Kidney glomerular epithelial cell (primary cell): ENCODE measurements around the gene ADAMTS17.
A peak's percentile ranks its signal among the peaks of the same experiment; 100 is the strongest.

Experiments
- DNase-seq: peaks from one replicate; lab custom pipeline; 2025; lab: John Stamatoyannopoulos, UW

The ADAMTS17 gene

GRCh38 chr15:100049936-100050876 lies 291.6 kb downstream of the ADAMTS17 start:
- DNase-seq, result no peak

DNA sequence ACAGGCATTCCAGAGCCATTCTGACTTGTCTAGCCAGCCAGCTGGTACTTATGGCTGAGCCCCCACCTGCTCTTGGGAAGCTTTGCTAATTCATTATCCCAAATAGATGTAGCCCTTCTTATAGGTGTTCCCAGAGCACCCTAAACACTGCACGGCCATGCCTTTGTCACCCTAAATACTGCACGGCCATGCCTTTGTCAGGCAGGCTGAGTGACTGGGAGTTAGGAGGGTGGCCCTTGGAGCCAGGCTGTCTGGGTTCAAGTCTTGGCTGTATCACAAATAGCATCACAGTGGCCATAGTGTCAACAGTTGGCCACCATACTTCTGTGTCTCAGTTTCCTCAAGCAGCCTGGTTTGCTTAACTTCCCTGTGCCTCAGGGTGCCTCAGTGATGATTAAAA lies 292.3 kb downstream of the ADAMTS17 start:
- no peak for DNase-seq

DNA sequence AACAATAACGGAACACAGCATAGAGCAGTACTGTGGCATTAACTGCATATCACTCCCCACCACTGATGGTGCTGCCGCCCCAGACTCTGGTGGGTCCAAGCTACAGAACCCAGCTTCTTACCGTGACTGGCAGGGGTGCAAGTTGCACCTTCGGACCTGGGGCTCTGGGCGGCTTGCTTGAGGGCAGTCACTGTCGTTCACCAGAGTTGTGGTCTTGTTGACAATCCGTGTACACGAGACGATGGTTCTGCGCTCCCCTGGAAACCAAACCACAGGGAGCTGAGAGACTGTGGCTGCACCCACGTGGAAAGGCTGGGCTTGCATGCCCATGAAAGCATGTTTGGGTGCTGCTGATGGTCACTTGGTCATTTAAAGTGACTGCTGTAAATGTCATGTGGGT lies 293.0 kb downstream of the ADAMTS17 start:
- DNase-seq, result no peak

DNA sequence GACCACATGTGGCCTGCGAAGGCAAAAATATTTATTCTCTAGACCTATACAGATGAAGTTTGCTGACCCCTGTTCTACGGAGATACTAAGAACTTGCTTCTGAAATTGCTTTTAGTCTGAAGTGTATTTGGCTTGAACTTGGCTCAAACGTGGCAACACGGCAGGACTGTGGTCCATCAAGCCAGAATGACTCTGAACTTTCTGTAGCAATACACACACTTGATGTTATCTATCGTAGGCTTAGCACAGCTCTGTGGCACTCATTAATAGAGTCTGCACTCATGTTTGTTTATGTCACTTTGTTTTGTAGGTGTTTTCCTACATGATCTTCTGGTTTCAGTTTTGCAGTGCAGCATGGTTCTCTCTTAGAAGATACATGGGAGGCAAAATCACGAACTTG lies 298.1 kb downstream of the ADAMTS17 start:
- no peak for DNase-seq

DNA sequence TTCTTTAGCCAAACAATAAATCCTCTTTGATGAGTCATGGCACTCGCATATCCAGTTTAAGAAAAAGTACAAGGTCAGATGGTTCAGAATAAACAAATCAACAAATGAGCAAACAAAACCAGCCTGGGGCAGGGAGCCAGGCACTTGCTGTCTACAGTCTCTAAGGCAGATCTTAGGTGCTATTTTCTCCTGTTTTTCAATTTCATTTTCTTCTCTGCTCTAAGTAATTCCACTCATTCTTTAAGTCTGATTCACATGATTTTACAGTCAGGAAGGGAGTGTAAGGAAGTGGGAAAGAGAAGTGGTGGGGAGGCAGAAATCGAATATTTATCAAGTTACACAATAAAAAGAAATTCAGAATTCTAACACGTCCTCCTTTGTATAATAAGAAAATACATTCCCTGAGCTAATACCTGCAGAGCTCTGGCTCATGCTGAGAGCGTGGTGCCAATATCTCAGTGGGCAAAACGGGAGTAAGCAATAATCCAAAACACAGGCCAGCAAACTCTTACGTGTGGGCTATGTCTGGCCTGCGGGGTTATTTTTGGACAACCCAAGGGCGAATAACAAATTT lies 298.6 kb downstream of the ADAMTS17 start:
- peak; percentile 87 for DNase-seq

- DNase-seq, result peak; percentile 59
These were observed 299.2 kb downstream of the ADAMTS17 start for GRCh38 chr15:100042558-100042957.

DNA sequence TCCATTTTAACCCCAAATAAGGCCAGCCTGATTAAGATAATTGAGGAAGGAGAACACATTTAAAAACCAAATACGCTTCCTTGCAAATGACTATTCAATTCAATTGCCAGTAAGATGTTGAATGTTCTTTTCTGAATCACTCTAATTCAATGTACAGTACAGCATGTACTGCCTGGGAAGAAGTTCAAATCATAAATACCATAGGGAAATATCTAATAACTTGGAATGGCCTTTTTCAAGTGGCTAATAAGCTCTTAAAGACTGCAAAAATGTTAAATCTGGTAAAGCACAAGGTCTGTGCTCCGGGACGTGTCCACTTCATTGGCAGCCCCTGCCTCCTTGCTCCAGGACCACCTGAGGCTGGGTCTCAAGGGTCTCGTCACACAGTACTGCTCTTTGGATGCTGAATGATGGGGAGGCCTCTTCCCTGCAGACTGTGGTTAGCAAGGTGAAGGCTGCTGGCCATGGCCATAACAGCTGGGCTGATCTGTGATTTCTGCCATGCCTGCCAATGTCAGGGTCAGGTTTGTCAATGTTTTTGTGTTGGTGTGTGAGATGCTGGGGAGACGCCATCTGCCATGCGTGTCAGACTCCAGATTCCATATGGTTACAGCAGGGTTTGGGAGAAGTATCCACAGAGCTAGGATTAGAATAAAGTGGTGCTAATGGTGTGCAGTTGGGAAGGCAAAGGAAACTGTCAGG lies 300.5 kb downstream of the ADAMTS17 start:
- DNase-seq, result no peak

DNA sequence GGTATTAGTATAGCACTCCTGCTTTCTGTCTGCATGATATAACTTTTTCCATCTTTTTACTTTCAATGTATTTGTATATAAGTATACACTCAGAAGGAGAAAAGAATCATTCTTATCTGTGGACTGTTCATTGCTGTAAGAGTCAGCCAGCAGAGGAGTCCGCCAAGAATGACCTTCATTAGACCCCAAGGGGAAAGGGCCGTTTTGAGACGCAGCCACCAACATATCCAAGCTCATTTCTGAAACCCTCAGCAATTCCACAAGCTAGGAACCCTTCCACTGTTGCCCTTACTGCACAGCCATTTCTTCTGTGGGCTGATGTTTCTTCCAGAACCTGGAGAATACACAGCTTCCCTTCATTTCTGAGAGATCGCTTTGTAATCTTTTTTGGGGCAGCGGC lies 301.8 kb downstream of the ADAMTS17 start:
- DNase-seq, result no peak

DNA sequence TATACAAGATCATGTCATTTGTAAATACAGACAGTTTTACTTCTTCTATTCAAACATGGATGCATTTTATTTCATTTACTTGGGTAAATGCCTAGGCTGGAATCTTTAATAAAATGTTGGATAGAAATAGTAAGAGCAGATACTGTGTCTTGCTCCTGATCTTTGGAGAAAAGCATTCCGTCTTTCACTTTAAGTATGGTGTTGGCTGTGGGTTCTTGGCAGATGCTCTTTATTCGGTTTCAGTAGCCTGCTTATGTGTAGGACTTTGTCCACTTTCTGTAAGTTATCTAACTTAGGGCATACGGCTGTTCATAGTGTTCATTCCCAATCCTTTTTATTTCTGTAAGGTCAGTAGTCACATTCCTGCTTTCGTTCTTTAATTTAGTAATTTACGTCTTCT lies 303.0 kb downstream of the ADAMTS17 start:
- no peak for DNase-seq

DNA sequence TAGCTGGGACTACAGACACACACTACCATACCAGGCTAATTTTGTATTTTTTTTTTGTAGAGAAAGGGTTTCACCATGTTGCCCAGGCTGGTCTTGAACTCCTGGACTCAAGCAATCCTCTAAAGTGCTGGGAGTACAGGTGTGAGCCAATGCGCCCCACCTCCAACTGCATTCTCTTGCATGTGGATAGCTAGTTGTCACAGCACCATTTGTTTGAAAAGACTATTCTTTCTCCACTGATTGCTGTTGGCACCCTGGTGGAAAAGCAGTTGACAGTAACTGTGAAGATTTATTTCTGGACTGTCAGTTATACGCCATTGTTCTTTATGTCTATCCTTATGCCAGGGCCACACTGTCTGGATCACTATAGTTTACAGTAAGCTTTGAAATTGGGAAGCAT lies 303.9 kb downstream of the ADAMTS17 start:
- DNase-seq, result no peak

- DNase-seq, result no peak
These were observed 305.8 kb downstream of the ADAMTS17 start for GRCh38 chr15:100036015-100036414.

DNA sequence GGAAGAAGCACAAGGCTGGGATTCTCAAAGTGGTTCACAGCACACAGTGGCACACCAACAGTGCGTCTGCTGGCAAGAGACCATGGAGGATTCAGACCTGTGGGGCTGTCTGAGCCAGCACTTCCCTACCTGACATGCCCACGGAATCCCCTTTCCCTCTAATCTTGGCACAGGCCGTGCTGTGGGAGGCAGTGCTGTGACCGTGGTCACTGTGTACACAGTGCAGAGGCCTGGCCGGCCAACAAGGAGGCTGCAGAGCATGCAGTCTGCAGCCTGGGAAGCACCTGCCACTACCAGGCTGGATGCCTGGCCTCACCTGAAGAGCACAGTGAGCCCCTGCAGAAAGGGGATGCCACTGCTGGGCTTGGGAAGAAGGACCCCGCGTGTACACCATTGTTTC lies 307.6 kb downstream of the ADAMTS17 start:
- DNase-seq, result no peak

DNA sequence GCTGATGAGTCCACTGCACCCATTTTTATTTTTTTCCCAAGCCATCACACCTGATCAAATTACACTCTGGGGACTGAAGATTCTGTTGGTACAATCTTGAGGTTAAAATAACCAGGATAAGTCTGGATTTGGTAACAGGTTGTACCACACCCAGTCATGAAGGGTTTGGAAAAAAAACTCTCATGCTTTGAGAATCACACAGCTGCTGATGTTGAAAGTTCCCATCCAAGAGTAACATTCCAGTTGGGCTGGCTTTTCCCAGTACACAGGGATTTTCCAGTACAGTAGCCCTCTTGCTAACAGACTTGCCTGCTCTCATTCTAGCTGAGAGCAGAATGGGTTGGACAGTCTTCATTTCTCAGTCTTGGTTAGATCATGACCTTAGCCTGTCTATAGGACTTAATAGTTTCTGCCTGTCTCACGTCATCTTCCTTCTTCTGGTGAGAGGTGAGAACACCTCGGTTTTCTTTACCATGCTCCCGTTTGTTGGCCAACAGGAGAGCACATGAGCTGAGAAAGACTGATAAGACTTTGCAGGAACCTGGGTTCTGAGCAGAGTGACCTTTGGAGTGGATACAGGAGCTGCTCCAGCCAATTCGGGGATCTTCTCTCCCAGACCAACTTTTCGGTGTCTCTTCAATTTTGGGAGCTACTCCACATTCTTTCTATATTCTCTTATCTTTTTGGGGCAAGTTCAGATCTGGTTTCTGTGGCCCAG lies 308.5 kb downstream of the ADAMTS17 start:
- no peak for DNase-seq

DNA sequence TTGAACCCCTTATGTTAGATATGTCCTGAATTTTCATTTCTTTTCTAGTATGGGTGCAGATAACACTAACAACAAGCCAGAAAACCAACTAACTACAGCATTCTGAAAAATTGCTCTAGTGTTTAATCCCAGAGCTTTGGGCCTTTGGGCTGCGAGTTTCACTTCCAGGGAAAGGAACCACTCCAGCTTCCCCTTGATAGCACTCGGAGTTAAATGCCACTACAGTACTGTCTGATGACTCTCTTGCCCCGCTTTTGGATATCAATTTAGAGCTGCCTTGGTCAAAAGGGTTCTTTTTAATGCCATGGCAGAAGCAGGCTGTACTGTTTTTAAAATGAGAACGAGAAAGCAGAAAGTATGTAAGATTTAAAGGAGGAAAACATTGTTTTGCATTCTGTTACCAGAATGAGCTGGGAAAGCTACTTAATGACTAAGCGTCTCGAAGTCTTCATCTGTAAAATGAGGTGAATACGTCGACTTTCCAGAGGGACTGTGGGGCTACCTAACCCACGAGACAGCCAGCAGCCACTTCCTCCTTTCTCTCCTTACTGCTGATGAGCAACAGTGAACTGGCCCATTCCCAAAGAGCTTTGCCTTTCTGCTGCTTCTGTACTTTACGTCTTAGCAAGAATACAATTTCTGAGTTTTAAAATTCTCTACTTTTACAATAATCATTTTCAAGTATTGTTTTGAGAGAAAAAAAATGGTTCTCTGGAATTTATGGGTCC lies 309.3 kb downstream of the ADAMTS17 start:
- no peak for DNase-seq

- DNase-seq, result no peak
These were observed 310.0 kb downstream of the ADAMTS17 start for GRCh38 chr15:100031665-100032357.

GRCh38 chr15:100030586-100031229 lies 311.1 kb downstream of the ADAMTS17 start:
- DNase-seq, result no peak

DNA sequence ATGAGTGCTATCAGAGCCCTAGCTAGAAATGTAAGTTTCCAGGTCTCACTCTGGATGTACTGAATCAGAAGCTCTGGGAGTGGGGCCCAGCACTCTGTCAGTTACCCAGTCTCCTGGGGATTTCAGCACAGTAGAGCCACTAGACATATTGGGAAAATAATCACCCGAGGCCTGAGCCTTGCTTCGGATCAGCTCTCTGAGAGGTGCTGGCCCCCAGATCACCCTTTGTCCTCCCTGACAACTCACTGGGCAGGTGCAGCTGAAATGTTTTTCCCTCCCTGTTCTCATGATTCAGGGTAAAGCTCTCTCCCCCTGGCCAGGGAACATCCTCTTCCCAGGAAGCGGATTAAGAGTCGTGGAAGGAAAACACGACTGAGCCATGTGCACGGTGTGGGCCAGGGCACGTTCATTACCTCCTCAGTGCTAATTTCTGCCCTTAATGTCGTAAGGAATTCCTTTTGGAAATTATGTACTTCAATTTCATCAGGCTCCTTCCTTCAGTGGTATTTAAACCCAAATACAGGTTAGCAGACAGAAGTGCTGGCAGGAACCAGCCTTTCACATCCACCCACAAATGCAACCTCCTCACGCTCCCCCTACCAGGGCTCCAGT lies 311.8 kb downstream of the ADAMTS17 start:
- DNase-seq, result no peak

- no peak for DNase-seq
These were observed 312.7 kb downstream of the ADAMTS17 start for GRCh38 chr15:100029045-100029444.

DNA sequence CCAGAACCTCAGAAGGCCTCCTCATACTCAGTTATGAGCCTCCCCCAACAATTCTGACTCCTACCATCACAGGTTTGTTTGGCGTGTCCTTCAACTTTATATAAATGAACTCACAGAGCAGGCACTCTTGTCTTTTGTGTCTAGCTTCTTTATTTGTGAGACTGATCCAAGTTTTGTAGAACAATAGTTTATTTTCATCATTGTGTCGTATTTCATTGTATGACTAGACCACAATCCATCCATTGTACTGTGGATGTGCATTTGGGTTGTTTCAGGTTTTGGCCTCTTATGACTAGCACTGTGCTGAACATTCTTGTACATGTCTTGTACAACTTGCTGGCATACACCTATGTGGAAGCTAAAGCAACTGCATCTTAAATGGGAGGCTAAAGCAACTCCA lies 315.7 kb downstream of the ADAMTS17 start:
- DNase-seq, result no peak

DNA sequence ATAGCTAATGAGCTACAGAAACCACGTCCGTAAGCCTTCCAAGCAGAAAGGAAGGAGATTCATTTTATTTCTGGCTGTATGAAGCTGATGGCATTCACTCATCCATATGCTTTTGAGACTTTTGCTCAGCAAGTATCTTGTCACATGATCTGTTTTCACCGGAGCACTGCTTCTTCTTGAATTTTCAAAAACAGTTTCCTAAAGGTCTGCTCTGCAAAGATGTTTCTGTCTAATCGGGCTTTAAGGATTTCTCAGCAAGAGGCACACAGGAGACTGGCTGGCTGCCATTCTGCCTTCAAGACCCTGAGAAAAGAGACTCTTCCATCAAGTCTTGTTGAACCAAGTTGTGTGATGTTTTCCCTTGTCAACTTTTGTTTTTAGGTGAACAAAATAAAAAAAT lies 319.0 kb downstream of the ADAMTS17 start:
- no peak for DNase-seq
